ENCODE data around the gene PXDN. TPM values are rescaled to one million over a fixed set of nuclear protein-coding genes. Genes with fewer than 3 reads are reported as not detected.

The PXDN gene
- total and polyA plus RNA-seq, 8 donors, result 2.0 to 21.1 (median 4.2) TPM

DNA sequence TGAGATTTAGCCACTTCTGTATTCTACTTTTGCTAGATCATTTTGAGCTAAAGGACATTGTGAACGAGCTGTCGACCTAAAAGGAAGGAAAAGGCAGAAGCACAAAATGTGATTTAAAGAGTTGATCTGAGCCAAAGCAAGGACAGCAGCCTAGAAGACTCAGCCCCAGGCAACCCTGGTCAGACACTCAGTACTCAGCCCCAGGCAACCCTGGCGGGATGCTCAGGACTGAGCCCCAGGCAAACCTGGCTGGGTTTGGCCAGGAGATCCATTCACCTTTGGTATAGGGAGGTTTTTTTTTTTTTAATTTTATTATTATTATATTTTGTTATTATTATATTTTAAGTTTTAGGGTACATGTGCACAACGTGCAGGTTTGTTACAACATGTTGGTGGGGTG is 34.3 kb upstream of the PXDN start:
- Histone ChIP-seq H3K27ac (no peak overlapping the region), H3K4me3 (no peak overlapping the region), H3K4me1 (no peaks in the 10 kb centered on the region), H3K9me3 (no peaks in the 10 kb centered on the region), H3K27me3 (no peaks in the 10 kb centered on the region), H3K36me3 (no peaks in the 10 kb centered on the region)
- 52 to 60% methylated on average over 4 of the region's 4 CpGs for WGBS, 2 donors
- TF ChIP-seq, protein P1, sequence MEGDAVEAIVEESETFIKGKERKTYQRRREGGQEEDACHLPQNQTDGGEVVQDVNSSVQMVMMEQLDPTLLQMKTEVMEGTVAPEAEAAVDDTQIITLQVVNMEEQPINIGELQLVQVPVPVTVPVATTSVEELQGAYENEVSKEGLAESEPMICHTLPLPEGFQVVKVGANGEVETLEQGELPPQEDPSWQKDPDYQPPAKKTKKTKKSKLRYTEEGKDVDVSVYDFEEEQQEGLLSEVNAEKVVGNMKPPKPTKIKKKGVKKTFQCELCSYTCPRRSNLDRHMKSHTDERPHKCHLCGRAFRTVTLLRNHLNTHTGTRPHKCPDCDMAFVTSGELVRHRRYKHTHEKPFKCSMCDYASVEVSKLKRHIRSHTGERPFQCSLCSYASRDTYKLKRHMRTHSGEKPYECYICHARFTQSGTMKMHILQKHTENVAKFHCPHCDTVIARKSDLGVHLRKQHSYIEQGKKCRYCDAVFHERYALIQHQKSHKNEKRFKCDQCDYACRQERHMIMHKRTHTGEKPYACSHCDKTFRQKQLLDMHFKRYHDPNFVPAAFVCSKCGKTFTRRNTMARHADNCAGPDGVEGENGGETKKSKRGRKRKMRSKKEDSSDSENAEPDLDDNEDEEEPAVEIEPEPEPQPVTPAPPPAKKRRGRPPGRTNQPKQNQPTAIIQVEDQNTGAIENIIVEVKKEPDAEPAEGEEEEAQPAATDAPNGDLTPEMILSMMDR (IDR thresholded peaks at IDR 0.05), result no peak
- intact Hi-C loops (cut with DNase I), result no loop called here
- DNase-seq, result no peak
- ATAC-seq, result no peak
- no peak for FAIRE-seq

DNA sequence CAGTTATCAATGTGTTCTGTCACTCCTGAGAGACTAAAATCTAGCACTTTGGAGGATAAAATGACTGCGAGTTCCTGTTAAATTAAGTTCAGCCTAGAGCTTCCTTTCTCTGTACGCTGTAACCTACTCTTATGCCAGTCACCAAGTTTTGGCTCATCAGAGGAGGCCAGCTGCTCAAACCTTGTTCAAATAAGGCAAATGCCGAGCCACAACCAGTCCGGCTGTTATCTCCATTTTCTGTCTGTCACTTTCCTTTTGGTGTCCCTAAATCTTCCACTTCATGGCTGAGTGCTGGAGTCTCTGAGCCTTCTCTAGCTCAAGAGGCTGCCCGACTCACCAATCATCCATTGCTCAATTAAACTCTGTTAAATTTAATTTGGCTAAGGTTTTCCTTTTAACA is 33.5 kb upstream of the PXDN start:
- H3K36me3 ChIP-seq, result no peaks in the 10 kb centered on the region
- H3K27me3 ChIP-seq, result no peaks in the 10 kb centered on the region
- 52 to 60% methylated on average over 5 of the region's 5 CpGs for WGBS, 2 donors
- ATAC-seq (no peak), DNase-seq (no peak), FAIRE-seq (no peak)
- TF ChIP-seq, protein P1 (IDR thresholded peaks at IDR 0.05), result no peak
- intact Hi-C loops (cut with DNase I), result no loop called here
- no peaks in the 10 kb centered on the region for H3K9me3 ChIP-seq
- H3K4me3 ChIP-seq, result no peak overlapping the region
- H3K4me1 ChIP-seq, result no peaks in the 10 kb centered on the region
- H3K27ac ChIP-seq, result no peak overlapping the region

DNA sequence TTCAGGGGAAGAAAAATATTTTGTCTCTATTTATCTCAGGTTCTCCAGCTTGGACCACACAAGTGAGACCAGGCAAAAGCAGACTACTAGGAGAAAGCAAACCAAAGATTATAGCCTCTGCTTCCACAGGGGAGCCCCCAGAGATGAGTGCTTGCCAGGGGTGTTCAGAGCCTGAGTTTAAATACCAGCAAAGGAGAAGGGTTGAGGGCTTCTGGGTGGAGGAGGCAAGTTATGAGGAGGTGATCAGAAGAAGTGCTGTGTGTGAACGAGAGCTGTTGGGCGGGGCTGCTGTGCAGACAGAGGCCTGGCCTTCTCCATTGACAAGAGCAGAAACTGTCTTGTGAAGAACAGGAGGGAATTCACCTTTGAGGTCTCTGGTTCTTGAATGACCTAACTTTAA is 32.8 kb upstream of the PXDN start:
- intact Hi-C loops (cut with DNase I), result no loop called here
- TF ChIP-seq, protein P1 (IDR thresholded peaks at IDR 0.05), result no peak
- H3K27me3 ChIP-seq, result no peaks in the 10 kb centered on the region
- no peak for FAIRE-seq
- H3K27ac ChIP-seq, result no peak overlapping the region
- H3K36me3 ChIP-seq, result no peaks in the 10 kb centered on the region
- no peak for DNase-seq
- no peak for ATAC-seq
- H3K4me3 ChIP-seq, result no peak overlapping the region
- H3K9me3 ChIP-seq, result no peaks in the 10 kb centered on the region
- H3K4me1 ChIP-seq, result no peaks in the 10 kb centered on the region
- WGBS, 2 donors, result 68 to 77% methylated on average over 2 of the region's 2 CpGs

DNA sequence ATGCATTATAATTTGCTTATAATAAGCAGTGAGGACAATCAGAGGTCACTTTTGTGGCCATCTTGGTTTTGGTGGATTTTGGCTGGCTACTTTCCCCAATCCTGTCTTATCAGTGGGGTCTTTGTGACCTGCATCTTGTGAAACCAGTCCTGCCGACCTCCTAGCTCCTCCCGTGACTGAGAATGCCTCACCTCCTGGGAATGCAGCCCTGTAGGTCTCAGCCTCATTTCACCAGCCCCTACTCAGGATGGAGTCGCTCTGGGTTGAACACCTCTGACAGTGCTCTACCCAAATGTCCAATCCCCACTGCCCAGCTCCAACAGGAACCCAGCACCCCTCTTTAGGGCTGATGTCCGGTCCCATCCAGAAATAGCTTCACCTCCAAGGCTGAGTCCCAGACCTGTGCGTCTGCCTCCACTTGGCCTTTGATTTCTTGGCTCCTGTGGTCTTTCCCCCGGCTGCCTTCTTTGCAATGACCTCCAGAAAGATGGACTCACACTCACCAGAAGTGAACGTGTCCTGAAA is 31.3 kb upstream of the PXDN start:
- TF ChIP-seq, protein P1 (IDR thresholded peaks at IDR 0.05), result no peak
- intact Hi-C loops (cut with DNase I), result no loop called here

DNA sequence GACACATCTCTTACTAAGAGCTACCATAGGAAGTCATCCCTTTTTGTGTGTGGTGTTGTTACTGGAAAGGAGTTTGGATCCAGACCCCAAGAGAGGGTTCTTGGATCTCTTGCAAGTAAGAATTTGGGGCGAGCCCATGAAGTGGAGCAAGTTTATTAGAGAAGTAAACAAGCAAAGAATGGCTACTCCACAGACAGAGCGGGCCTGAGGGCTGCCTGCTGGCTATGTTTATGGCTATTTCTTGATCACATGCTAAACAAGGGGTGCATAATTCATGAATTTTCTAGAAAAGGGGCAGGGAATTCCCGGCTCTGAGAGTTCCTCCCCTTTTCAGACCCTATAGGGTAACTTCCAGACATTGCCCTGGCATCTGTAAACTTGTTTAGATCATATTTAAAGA is 30.6 kb upstream of the PXDN start:
- H3K27ac ChIP-seq, result no peak overlapping the region
- 68 to 78% methylated on average over 3 of the region's 3 CpGs for WGBS, 2 donors
- no peaks in the 10 kb centered on the region for H3K27me3 ChIP-seq
- TF ChIP-seq, protein P1 (IDR thresholded peaks at IDR 0.05), result no peak
- H3K4me3 ChIP-seq, result no peak overlapping the region
- intact Hi-C loops (cut with DNase I), result no loop called here
- no peaks in the 10 kb centered on the region for H3K9me3 ChIP-seq
- H3K4me1 ChIP-seq, result no peaks in the 10 kb centered on the region
- H3K36me3 ChIP-seq, result no peaks in the 10 kb centered on the region
- no peak for ATAC-seq
- no peak for DNase-seq
- no peak for FAIRE-seq

More for the DNA sequence above, 31.3 kb upstream of the PXDN start:
- no peak for FAIRE-seq
- H3K27ac ChIP-seq, result no peak overlapping the region
- no peaks in the 10 kb centered on the region for H3K4me1 ChIP-seq
- H3K27me3 ChIP-seq, result no peaks in the 10 kb centered on the region
- WGBS, 2 donors, result 61 to 71% methylated on average over 7 of the region's 7 CpGs
- no peaks in the 10 kb centered on the region for H3K36me3 ChIP-seq
- H3K4me3 ChIP-seq, result no peak overlapping the region
- no peak for ATAC-seq
- DNase-seq, result no peak
- no peaks in the 10 kb centered on the region for H3K9me3 ChIP-seq
